Subcutaneous abdominal adipose tissue (tissue), 5 donors: ENCODE results near the gene FEV.

Experiments used
- H3K27ac ChIP-seq: one replicate; pipeline ENCODE4 v1.7.0; 2013; ENCODE audit warnings: low read depth, mild to moderate bottlenecking, inconsistent platforms, low read length, moderate library complexity
- H3K27me3 ChIP-seq, 5 donors: one replicate each; pipeline ENCODE4 v1.7.0; 2013; ENCODE audit warnings: low read length in 5 of 5, inconsistent platforms in 1 of 5; ENCODE audit not compliant: control insufficient read depth in 5 of 5, insufficient read depth in 4 of 5
- H3K36me3 ChIP-seq, 5 donors: one replicate each; pipeline ENCODE4 v1.7.0; 2013; ENCODE audit warnings: low read length in 5 of 5; ENCODE audit not compliant: control insufficient read depth in 5 of 5, insufficient read depth in 5 of 5
- H3K4me1 ChIP-seq, 5 donors: one replicate each; pipeline ENCODE4 v1.7.0; 2013; ENCODE audit warnings: low read length in 5 of 5, mild to moderate bottlenecking in 3 of 5, moderate library complexity in 1 of 5; ENCODE audit not compliant: control insufficient read depth in 5 of 5, insufficient read depth in 5 of 5
- H3K4me3 ChIP-seq, 5 donors: one replicate each; pipeline ENCODE4 v1.7.0; 2013; ENCODE audit warnings: low read length in 5 of 5, low read depth in 1 of 5
- H3K9ac ChIP-seq, 5 donors: one replicate each; pipeline ENCODE4 v1.7.0; 2013; ENCODE audit warnings: low read length in 5 of 5, mild to moderate bottlenecking in 4 of 5, moderate library complexity in 3 of 5
- H3K9me3 ChIP-seq, 5 donors: one replicate each; pipeline ENCODE4 v1.7.0; 2013; ENCODE audit warnings: low read length in 5 of 5; ENCODE audit not compliant: control insufficient read depth in 5 of 5
- donor health status: healthy.
- donor health status: healthy.
- donor health status: healthy.
- donor health status: healthy.
- donor health status: healthy.

The FEV gene

GRCh38 chr2:218961229-218961628 lies 23.8 kb downstream of the FEV start:
- H3K27me3 ChIP-seq, result peaks cover 53 to 72% (median 66%) of the 10 kb centered on the region in 5 donors
- no peaks in the 10 kb centered on the region for H3K9me3 ChIP-seq
- no peak overlapping the region for H3K27ac ChIP-seq
- no peak overlapping the region for H3K4me3 ChIP-seq
- no peaks in the 10 kb centered on the region for H3K36me3 ChIP-seq
- no peak overlapping the region for H3K9ac ChIP-seq
- peaks cover 0 to 23% (median 13%) of the 10 kb centered on the region in 5 donors for H3K4me1 ChIP-seq

GRCh38 chr2:218960309-218961165 lies 24.4 kb downstream of the FEV start:
- H3K4me3 ChIP-seq, result peak overlapping the region in 1 of 5 donors; percentile 16
- H3K9me3 ChIP-seq, result no peaks in the 10 kb centered on the region
- no peaks in the 10 kb centered on the region for H3K36me3 ChIP-seq
- H3K4me1 ChIP-seq, result peaks cover 0 to 23% (median 13%) of the 10 kb centered on the region in 5 donors
- H3K9ac ChIP-seq, result no peak overlapping the region
- no peak overlapping the region for H3K27ac ChIP-seq
- peaks cover 53 to 71% (median 66%) of the 10 kb centered on the region in 5 donors for H3K27me3 ChIP-seq

GRCh38 chr2:218959761-218960308 lies 25.1 kb downstream of the FEV start:
- no peaks in the 10 kb centered on the region for H3K36me3 ChIP-seq
- no peaks in the 10 kb centered on the region for H3K9me3 ChIP-seq
- no peak overlapping the region for H3K9ac ChIP-seq
- peaks cover 0 to 23% (median 13%) of the 10 kb centered on the region in 5 donors for H3K4me1 ChIP-seq
- peak overlapping the region in 2 of 5 donors; percentile 38 to 50 for H3K4me3 ChIP-seq
- no peak overlapping the region for H3K27ac ChIP-seq
- H3K27me3 ChIP-seq, result peaks cover 57 to 72% (median 68%) of the 10 kb centered on the region in 5 donors

DNA sequence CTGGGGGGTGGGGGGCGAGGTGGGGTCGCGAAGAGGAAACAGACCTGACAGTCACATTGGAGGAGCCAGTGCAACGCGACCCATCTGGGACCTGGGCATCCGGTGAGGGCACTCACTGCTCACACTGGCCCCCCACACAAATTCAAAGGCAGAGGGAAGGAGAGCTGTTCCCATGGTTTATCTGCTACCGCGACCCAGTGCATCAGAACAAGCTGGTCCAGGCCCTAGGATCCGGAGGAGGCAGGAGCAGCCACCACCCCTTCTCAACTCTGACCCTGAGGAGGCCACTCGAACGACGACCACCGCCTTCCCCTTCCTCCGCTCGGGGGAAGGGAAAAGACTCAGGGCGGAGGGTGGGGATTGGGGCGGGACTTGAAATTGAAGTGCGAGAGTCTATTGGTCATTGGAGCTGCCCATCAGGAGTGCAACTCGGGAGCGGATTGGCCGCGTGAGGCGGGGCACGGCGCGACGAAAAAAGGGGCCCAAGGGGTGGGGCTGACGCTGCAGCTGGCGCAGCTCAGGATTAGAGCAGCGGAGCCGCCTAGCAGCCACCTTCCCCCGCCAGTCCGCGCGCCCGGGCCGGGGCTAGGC lies 25.7 kb downstream of the FEV start, which contains the start of gene CDK5R2:
TSS of gene CDK5R2 (plus strand) at position 526 of the 591 bp plus-strand sequence. CDS start 155 bp downstream, outside the sequence.
- peak within 1 kb of the TSS in 3 of 5 donors; percentile 22 to 50 (median 38) for H3K4me3 ChIP-seq
- H3K4me1 ChIP-seq, result peaks cover 0 to 23% (median 13%) of the 10 kb centered on the region in 5 donors
- no peak within 1 kb of the TSS for H3K27ac ChIP-seq
- H3K9ac ChIP-seq, result no peak within 1 kb of the TSS
- H3K27me3 ChIP-seq, result peaks cover 58 to 68% (median 63%) of the 10 kb centered on the region in 5 donors
- no peaks in the 10 kb centered on the region for H3K36me3 ChIP-seq
- H3K9me3 ChIP-seq, result no peaks in the 10 kb centered on the region

- H3K9me3 ChIP-seq, result no peaks in the 10 kb centered on the region
- no peak overlapping the region for H3K9ac ChIP-seq
- H3K27ac ChIP-seq, result no peak overlapping the region
Observed at GRCh38 chr2:218958276-218958675, 26.7 kb downstream of the FEV start.

GRCh38 chr2:218957671-218958070 lies 27.3 kb downstream of the FEV start:
- no peaks in the 10 kb centered on the region for H3K9me3 ChIP-seq
- peaks cover 42 to 55% (median 52%) of the 10 kb centered on the region in 5 donors for H3K27me3 ChIP-seq
- H3K4me3 ChIP-seq, result no peak overlapping the region
- H3K9ac ChIP-seq, result no peak overlapping the region
- H3K4me1 ChIP-seq, result peaks cover 0 to 17% (median 12%) of the 10 kb centered on the region in 5 donors
- no peaks in the 10 kb centered on the region for H3K36me3 ChIP-seq
- H3K27ac ChIP-seq, result no peak overlapping the region

More at GRCh38 chr2:218958276-218958675, 26.7 kb downstream of the FEV start:
- H3K36me3 ChIP-seq, result no peaks in the 10 kb centered on the region
- peaks cover 48 to 59% (median 58%) of the 10 kb centered on the region in 5 donors for H3K27me3 ChIP-seq
- H3K4me1 ChIP-seq, result peaks cover 0 to 23% (median 13%) of the 10 kb centered on the region in 5 donors
- H3K4me3 ChIP-seq, result no peak overlapping the region

GRCh38 chr2:218956039-218956438 lies 28.9 kb downstream of the FEV start:
- no peak overlapping the region for H3K27ac ChIP-seq
- peaks cover 0 to 16% (median 10%) of the 10 kb centered on the region in 5 donors for H3K4me1 ChIP-seq
- H3K4me3 ChIP-seq, result no peak overlapping the region
- no peaks in the 10 kb centered on the region for H3K36me3 ChIP-seq
- no peak overlapping the region for H3K9ac ChIP-seq
- H3K27me3 ChIP-seq, result peaks cover 30 to 43% (median 37%) of the 10 kb centered on the region in 5 donors
- H3K9me3 ChIP-seq, result no peaks in the 10 kb centered on the region

DNA sequence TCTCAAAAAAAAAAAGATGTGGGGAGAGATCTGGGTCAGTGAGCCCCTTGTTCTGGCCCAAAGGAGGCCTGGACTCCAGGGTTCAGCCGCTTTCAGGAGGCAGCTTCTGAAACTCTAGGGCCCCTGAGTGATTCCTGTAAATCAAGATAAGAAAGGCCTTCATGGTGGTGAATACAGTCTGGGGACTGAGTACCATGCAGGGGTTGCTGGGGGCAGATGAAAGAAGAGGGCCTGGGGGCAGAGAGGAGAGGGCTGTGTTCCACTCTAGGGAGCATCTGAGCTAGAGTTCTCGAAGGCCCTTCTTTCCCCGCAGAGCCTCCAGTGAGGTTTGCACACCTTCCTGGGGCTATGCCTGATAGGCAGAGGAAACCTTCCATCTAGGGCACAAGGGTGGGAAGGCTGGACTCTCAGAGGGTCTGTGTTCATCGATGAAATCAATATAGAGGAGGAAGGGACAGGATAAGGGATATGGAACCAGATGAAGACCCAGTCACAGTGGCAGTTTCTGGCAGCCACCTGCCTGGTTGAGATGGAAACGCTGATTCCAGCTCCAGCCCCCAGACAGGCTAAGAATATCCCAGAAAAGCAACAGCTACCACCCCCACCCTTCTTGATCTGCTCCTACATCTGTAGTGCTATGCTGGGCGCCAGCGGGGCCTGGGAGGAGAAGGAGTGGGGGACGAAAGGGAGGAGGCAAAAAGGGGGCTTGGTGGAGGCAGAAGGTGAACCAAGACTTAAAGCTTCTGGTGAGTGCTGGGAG lies 30.3 kb downstream of the FEV start:
- Histone ChIP-seq H3K9ac (no peak overlapping the region), H3K27me3 (peaks cover 19 to 32% (median 29%) of the 10 kb centered on the region in 5 donors), H3K9me3 (no peaks in the 10 kb centered on the region), H3K4me3 (no peak overlapping the region), H3K4me1 (peaks cover 0 to 7% (median 4%) of the 10 kb centered on the region in 5 donors), H3K27ac (no peak overlapping the region), H3K36me3 (no peaks in the 10 kb centered on the region)

DNA sequence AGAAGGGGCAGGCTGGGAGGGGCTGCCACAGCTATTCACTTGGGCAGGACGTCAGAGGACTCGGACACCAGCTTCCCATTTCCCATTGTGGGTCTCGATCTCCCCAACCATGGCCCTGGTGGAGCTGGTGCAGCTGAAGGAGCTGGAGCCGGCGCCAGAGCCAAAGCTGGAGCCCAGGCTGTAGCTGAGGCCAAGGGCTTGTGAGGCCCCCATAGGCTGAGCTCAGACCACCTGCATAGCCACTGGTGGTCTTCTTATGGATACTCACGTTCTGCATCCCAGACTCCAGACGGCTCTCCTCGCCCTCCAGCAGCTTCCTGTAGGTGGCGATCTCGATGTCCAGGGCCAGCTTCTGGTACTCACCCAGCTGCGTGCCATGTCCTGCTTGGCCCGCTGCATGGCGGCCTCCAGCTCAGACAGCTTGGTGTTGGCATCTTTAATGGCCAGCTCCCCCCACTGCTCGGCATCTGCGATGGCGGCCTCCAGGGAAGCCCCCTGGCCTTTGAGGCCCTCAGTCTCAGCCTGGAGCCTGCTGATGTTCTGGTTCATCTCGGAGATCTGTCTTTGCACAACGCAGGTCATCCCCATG lies 31.5 kb downstream of the FEV start:
- H3K27ac ChIP-seq, result no peak overlapping the region
- no peaks in the 10 kb centered on the region for H3K36me3 ChIP-seq
- no peaks in the 10 kb centered on the region for H3K9me3 ChIP-seq
- no peak overlapping the region for H3K4me3 ChIP-seq
- no peak overlapping the region for H3K9ac ChIP-seq
- H3K27me3 ChIP-seq, result peaks cover 10 to 25% (median 19%) of the 10 kb centered on the region in 5 donors
- H3K4me1 ChIP-seq, result no peaks in the 10 kb centered on the region
